A673 (cell line): ENCODE results near the gene RORC.

Source experiments
- CTCF ChIP-seq: fragments of 300-800, 200-600 bp; sonication (generic); conservative IDR thresholded peaks from 2 replicates; pipeline ENCODE4 v1.5.1; 2017; ENCODE audit warnings: low read depth, mild to moderate bottlenecking, antibody characterized with exemption, low read length, moderate library complexity, mixed read lengths
- EZH2 ChIP-seq: fragments of 200-600 bp; sonication (generic); IDR thresholded peaks from 2 replicates; pipeline ENCODE4 v1.6.1; 2017; ENCODE audit warnings: borderline replicate concordance, low read depth, mild to moderate bottlenecking, mixed read lengths, antibody characterized with exemption, low read length; ENCODE audit not compliant: poor library complexity, severe bottlenecking

GRCh38 chr1:151829352-151830046, 2.1 kb downstream of the RORC start:
- TF ChIP-seq CTCF (no peak), EZH2 (no peak)
